Measurements from ENCODE around the gene HMG20A.
A peak's percentile ranks its signal among the peaks of the same experiment; 100 is the strongest.

HMG20A gene

GRCh38 chr15:77499087-77499760 lies 78.5 kb downstream of the HMG20A start:
- DNase-seq (ENCODE audit: low read depth, low spot score) = no peak

- no peak for DNase-seq (ENCODE audit: low read depth, low spot score)
These were observed 80.3 kb downstream of the HMG20A start for GRCh38 chr15:77500989-77501388.

GRCh38 chr15:77502379-77503095 lies 81.8 kb downstream of the HMG20A start:
- no peak for DNase-seq (ENCODE audit: low read depth, low spot score)

GRCh38 chr15:77503240-77503639 lies 82.6 kb downstream of the HMG20A start:
- no peak for DNase-seq (ENCODE audit: low read depth, low spot score)

- no peak for DNase-seq (ENCODE audit: low read depth, low spot score)
These were observed 83.1 kb downstream of the HMG20A start for GRCh38 chr15:77503764-77504163.

- DNase-seq (ENCODE audit: low read depth, low spot score) = peak; percentile 36
These were observed 83.6 kb downstream of the HMG20A start for GRCh38 chr15:77504306-77504705.

- DNase-seq (ENCODE audit: low read depth, low spot score) = no peak
These were observed 84.2 kb downstream of the HMG20A start for GRCh38 chr15:77504871-77505270.

GRCh38 chr15:77505556-77505955 lies 84.9 kb downstream of the HMG20A start:
- no peak for DNase-seq (ENCODE audit: low read depth, low spot score)

GRCh38 chr15:77506311-77507142 lies 85.8 kb downstream of the HMG20A start:
- DNase-seq (ENCODE audit: low read depth, low spot score) = peak; percentile 38

GRCh38 chr15:77507143-77507897 lies 86.6 kb downstream of the HMG20A start:
- peak; percentile 42 for DNase-seq (ENCODE audit: low read depth, low spot score)

GRCh38 chr15:77507911-77508310 lies 87.2 kb downstream of the HMG20A start:
- DNase-seq (ENCODE audit: low read depth, low spot score) = peak; percentile 69

- no peak for DNase-seq (ENCODE audit: low read depth, low spot score)
These were observed 88.0 kb downstream of the HMG20A start for GRCh38 chr15:77508541-77509243.

GRCh38 chr15:77510066-77511057 lies 89.7 kb downstream of the HMG20A start:
- no peak for DNase-seq (ENCODE audit: low read depth, low spot score)

GRCh38 chr15:77511869-77512268 lies 91.2 kb downstream of the HMG20A start:
- no peak for DNase-seq (ENCODE audit: low read depth, low spot score)

GRCh38 chr15:77513226-77513625 lies 92.5 kb downstream of the HMG20A start:
- DNase-seq (ENCODE audit: low read depth, low spot score) = no peak

GRCh38 chr15:77514641-77515402 lies 94.1 kb downstream of the HMG20A start:
- no peak for DNase-seq (ENCODE audit: low read depth, low spot score)

GRCh38 chr15:77515613-77516012 lies 94.9 kb downstream of the HMG20A start:
- no peak for DNase-seq (ENCODE audit: low read depth, low spot score)

GRCh38 chr15:77516076-77516475 lies 95.4 kb downstream of the HMG20A start:
- no peak for DNase-seq (ENCODE audit: low read depth, low spot score)

GRCh38 chr15:77516786-77517185 lies 96.1 kb downstream of the HMG20A start:
- no peak for DNase-seq (ENCODE audit: low read depth, low spot score)
